Activated CD4-positive, alpha-beta T cell treated with anti-CD3 and anti-CD28 coated beads, Interleukin-2, amount 10 ng/mL, durations not matched to agents 7 days and 5 days (primary cell): ENCODE measurements around the gene KMT2D. TPM values are rescaled to one million over a fixed set of nuclear protein-coding genes. Genes with fewer than 3 reads are reported as not detected.

Experiments used
- CTCF ChIA-PET: fragments of 350-600 bp; sonication (Branson Sonifier 250); formaldehyde crosslinking; loops from one replicate; lab custom pipeline; 2021; ENCODE audit warnings: antibody characterized with exemption; lab: Charles Lee
- POLR2A ChIA-PET: fragments of 350-600 bp; sonication (Branson Sonifier 250); formaldehyde crosslinking; loops from one replicate; lab custom pipeline; 2021; ENCODE audit warnings: antibody characterized with exemption; lab: Charles Lee
- DNase-seq: peaks from one replicate; pipeline ENCODE4 v3.0.0-alpha.2; 2020
- H3K27ac Mint-ChIP-seq: one replicate; pipeline ENCODE4 v1.8.0; 2021; ENCODE audit warnings: mild to moderate bottlenecking, moderate library complexity, mixed read lengths
- H3K27me3 Mint-ChIP-seq: one replicate; pipeline ENCODE4 v1.8.0; 2021; ENCODE audit warnings: mixed read lengths
- H3K36me3 Mint-ChIP-seq: one replicate; pipeline ENCODE4 v1.8.0; 2021; ENCODE audit warnings: low read depth, mixed read lengths
- H3K4me1 Mint-ChIP-seq: one replicate; pipeline ENCODE4 v1.8.0; 2021; ENCODE audit warnings: mixed read lengths
- H3K4me3 Mint-ChIP-seq: one replicate; pipeline ENCODE4 v1.8.0; 2021; ENCODE audit warnings: mild to moderate bottlenecking, moderate library complexity, mixed read lengths
- H3K9me3 Mint-ChIP-seq: one replicate; pipeline ENCODE4 v1.8.0; 2021; ENCODE audit warnings: mixed read lengths
- total RNA-seq, 2 experiments: library from RNA; stranded (reverse); gene quantifications; one replicate each; pipeline ENCODE4 v1.2.3, GENCODE V29; 2021

The KMT2D gene
- total RNA-seq, 2 experiments from 2014 or later: 97.9 to 116 TPM

- ChIA-PET POLR2A (interaction anchor here (1.0 kb wide), 2 partner anchors 11 to 72 kb away, joined by 3 read pairs; partner anchors contain the start of gene RHEBL1), CTCF (interaction anchor here (0.7 to 2.6 kb wide), 4 partner anchors 9 to 34 kb away, joined by 3 to 7 read pairs (median 5); no protein-coding TSS in a partner anchor)
- H3K27ac Mint-ChIP-seq: peak overlapping the region; percentile 87
- H3K4me1 Mint-ChIP-seq: peaks cover 47% of the 10 kb centered on the region
- no peak for DNase-seq
- H3K9me3 Mint-ChIP-seq: no peaks in the 10 kb centered on the region
- H3K27me3 Mint-ChIP-seq: no peaks in the 10 kb centered on the region
- peak overlapping the region; percentile 94 for H3K4me3 Mint-ChIP-seq
- peaks cover 30% of the 10 kb centered on the region for H3K36me3 Mint-ChIP-seq
Observed at GRCh38 chr12:49058366-49059044, 2.1 kb downstream of the KMT2D start.

- Mint-ChIP-seq H3K4me1 (peaks cover 47% of the 10 kb centered on the region), H3K27ac (peak overlapping the region; percentile 42)
Observed at GRCh38 chr12:49057888-49058287, 2.7 kb downstream of the KMT2D start.

GRCh38 chr12:49055978-49056754, 4.4 kb downstream of the KMT2D start:
- H3K4me1 Mint-ChIP-seq: peaks cover 44% of the 10 kb centered on the region

More at GRCh38 chr12:49057888-49058287, 2.7 kb downstream of the KMT2D start:
- DNase-seq: peak; percentile 18
- Mint-ChIP-seq H3K36me3 (peaks cover 37% of the 10 kb centered on the region), H3K9me3 (no peaks in the 10 kb centered on the region), H3K27me3 (no peaks in the 10 kb centered on the region), H3K4me3 (peak overlapping the region; percentile 94)
- ChIA-PET CTCF (interaction anchor here (0.9 to 1.6 kb wide), 2 partner anchors 10 to 34 kb away, joined by 4 to 6 read pairs; no protein-coding TSS in a partner anchor), POLR2A (interaction anchor here (1.0 kb wide), 2 partner anchors 12 to 73 kb away, joined by 3 read pairs; partner anchors contain the start of gene RHEBL1)

GRCh38 chr12:49055092-49055491, 5.5 kb downstream of the KMT2D start:
- Mint-ChIP-seq H3K36me3 (peaks cover 60% of the 10 kb centered on the region), H3K9me3 (no peaks in the 10 kb centered on the region), H3K4me3 (no peak overlapping the region), H3K4me1 (peaks cover 41% of the 10 kb centered on the region), H3K27ac (no peak overlapping the region), H3K27me3 (no peaks in the 10 kb centered on the region)
- no peak for DNase-seq
- CTCF ChIA-PET: interaction anchor here (0.9 to 2.9 kb wide), 9 partner anchors 9 to 288 kb away, joined by 3 to 15 read pairs (median 5); no protein-coding TSS in a partner anchor
- POLR2A ChIA-PET: no interaction called here

More at GRCh38 chr12:49055978-49056754, 4.4 kb downstream of the KMT2D start:
- ChIA-PET POLR2A (interaction anchor here (0.5 kb wide), 1 partner anchor 21 kb away, joined by 5 read pairs; no protein-coding TSS in a partner anchor), CTCF (interaction anchor here (0.6 to 2.9 kb wide), 9 partner anchors 10 to 286 kb away, joined by 3 to 11 read pairs (median 4); no protein-coding TSS in a partner anchor)
- H3K27ac Mint-ChIP-seq: peak overlapping the region; percentile 19
- H3K4me3 Mint-ChIP-seq: peak overlapping the region; percentile 94
- H3K9me3 Mint-ChIP-seq: no peaks in the 10 kb centered on the region
- H3K27me3 Mint-ChIP-seq: no peaks in the 10 kb centered on the region
- peaks cover 53% of the 10 kb centered on the region for H3K36me3 Mint-ChIP-seq
- peak; percentile 70 for DNase-seq

- Mint-ChIP-seq H3K4me3 (no peak overlapping the region), H3K9me3 (no peaks in the 10 kb centered on the region), H3K27ac (no peak overlapping the region), H3K27me3 (no peaks in the 10 kb centered on the region), H3K4me1 (peaks cover 41% of the 10 kb centered on the region), H3K36me3 (peaks cover 60% of the 10 kb centered on the region)
- CTCF ChIA-PET: interaction anchor here (0.9 to 2.9 kb wide), 5 partner anchors 9 to 288 kb away, joined by 3 to 15 read pairs (median 9); no protein-coding TSS in a partner anchor
- no peak for DNase-seq
- POLR2A ChIA-PET: no interaction called here
Observed at GRCh38 chr12:49054524-49054923, 6.1 kb downstream of the KMT2D start.

GRCh38 chr12:49054096-49054495, 6.5 kb downstream of the KMT2D start:
- H3K9me3 Mint-ChIP-seq: no peaks in the 10 kb centered on the region
- peaks cover 56% of the 10 kb centered on the region for H3K36me3 Mint-ChIP-seq
- POLR2A ChIA-PET: no interaction called here
- CTCF ChIA-PET: interaction anchor here (2.4 to 2.9 kb wide), 2 partner anchors 10 to 12 kb away, joined by 11 to 15 read pairs; no protein-coding TSS in a partner anchor
- H3K4me1 Mint-ChIP-seq: peaks cover 41% of the 10 kb centered on the region
- no peak overlapping the region for H3K4me3 Mint-ChIP-seq
- H3K27me3 Mint-ChIP-seq: no peaks in the 10 kb centered on the region
- DNase-seq: no peak
- H3K27ac Mint-ChIP-seq: no peak overlapping the region

- H3K27me3 Mint-ChIP-seq: no peaks in the 10 kb centered on the region
- H3K27ac Mint-ChIP-seq: no peak overlapping the region
- no peak for DNase-seq
- no peak overlapping the region for H3K4me3 Mint-ChIP-seq
- CTCF ChIA-PET: interaction anchor here (2.4 kb wide), 1 partner anchor 9 kb away, joined by 15 read pairs; no protein-coding TSS in a partner anchor
- peaks cover 31% of the 10 kb centered on the region for H3K4me1 Mint-ChIP-seq
- POLR2A ChIA-PET: no interaction called here
- peaks cover 63% of the 10 kb centered on the region for H3K36me3 Mint-ChIP-seq
- H3K9me3 Mint-ChIP-seq: no peaks in the 10 kb centered on the region
Observed at GRCh38 chr12:49052451-49053208, 8.0 kb downstream of the KMT2D start.

GRCh38 chr12:49051777-49052438, 8.7 kb downstream of the KMT2D start:
- Mint-ChIP-seq H3K27ac (no peak overlapping the region), H3K4me3 (no peak overlapping the region), H3K9me3 (no peaks in the 10 kb centered on the region), H3K36me3 (peaks cover 67% of the 10 kb centered on the region), H3K27me3 (no peaks in the 10 kb centered on the region), H3K4me1 (peaks cover 24% of the 10 kb centered on the region)
- CTCF ChIA-PET: no interaction called here
- no peak for DNase-seq
- POLR2A ChIA-PET: no interaction called here

GRCh38 chr12:49051373-49051764, 9.2 kb downstream of the KMT2D start:
- ChIA-PET CTCF (interaction anchor here (0.7 kb wide), 2 partner anchors 12 to 35 kb away, joined by 3 read pairs; no protein-coding TSS in a partner anchor), POLR2A (no interaction called here)
- Mint-ChIP-seq H3K4me3 (no peak overlapping the region), H3K27ac (no peak overlapping the region), H3K4me1 (peaks cover 18% of the 10 kb centered on the region), H3K27me3 (no peaks in the 10 kb centered on the region), H3K36me3 (peaks cover 70% of the 10 kb centered on the region), H3K9me3 (no peaks in the 10 kb centered on the region)
- no peak for DNase-seq

- no peak for DNase-seq
Observed at GRCh38 chr12:49050507-49051372, 9.9 kb downstream of the KMT2D start.

More at GRCh38 chr12:49050507-49051372, 9.9 kb downstream of the KMT2D start:
- POLR2A ChIA-PET: no interaction called here
- no peak overlapping the region for H3K27ac Mint-ChIP-seq
- CTCF ChIA-PET: interaction anchor here (0.7 to 1.5 kb wide), 5 partner anchors 12 to 63 kb away, joined by 3 to 5 read pairs (median 3); no protein-coding TSS in a partner anchor
- peaks cover 12% of the 10 kb centered on the region for H3K4me1 Mint-ChIP-seq
- no peak overlapping the region for H3K4me3 Mint-ChIP-seq
- peaks cover 73% of the 10 kb centered on the region for H3K36me3 Mint-ChIP-seq
- H3K9me3 Mint-ChIP-seq: no peaks in the 10 kb centered on the region
- H3K27me3 Mint-ChIP-seq: no peaks in the 10 kb centered on the region
